ENCODE results near the gene CCER1.

DNA sequence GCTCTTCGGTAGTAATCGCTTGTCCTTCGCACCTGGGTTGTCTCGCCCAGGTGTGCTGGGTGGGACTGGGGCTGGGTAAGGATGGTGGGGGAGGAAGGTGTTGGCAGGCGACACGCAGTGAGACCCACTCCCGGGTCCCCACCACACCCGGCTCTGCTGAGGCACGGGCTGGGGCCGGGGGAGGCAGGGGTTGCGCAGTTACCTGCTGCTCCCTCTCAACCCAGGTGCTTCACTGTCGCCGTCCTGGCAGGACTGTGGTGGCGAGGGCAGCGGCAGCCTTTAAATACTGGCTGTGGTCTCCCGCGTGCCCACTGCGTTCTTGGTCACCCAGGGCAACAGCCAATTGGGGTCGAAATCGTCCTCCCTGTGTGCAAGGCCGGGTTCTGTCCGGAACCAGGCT lies at the start of gene CCER1:
- TF ChIP-seq, protein P1, sequence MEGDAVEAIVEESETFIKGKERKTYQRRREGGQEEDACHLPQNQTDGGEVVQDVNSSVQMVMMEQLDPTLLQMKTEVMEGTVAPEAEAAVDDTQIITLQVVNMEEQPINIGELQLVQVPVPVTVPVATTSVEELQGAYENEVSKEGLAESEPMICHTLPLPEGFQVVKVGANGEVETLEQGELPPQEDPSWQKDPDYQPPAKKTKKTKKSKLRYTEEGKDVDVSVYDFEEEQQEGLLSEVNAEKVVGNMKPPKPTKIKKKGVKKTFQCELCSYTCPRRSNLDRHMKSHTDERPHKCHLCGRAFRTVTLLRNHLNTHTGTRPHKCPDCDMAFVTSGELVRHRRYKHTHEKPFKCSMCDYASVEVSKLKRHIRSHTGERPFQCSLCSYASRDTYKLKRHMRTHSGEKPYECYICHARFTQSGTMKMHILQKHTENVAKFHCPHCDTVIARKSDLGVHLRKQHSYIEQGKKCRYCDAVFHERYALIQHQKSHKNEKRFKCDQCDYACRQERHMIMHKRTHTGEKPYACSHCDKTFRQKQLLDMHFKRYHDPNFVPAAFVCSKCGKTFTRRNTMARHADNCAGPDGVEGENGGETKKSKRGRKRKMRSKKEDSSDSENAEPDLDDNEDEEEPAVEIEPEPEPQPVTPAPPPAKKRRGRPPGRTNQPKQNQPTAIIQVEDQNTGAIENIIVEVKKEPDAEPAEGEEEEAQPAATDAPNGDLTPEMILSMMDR (conservative IDR thresholded peaks at IDR 0.05; ENCODE audit: low read length) = no peak
- no peak for TF ChIP-seq EZH2phosphoT487 (IDR thresholded peaks at IDR 0.05; ENCODE audit: borderline replicate concordance)

Data from Loucy (cell line).